Activated CD4-positive, alpha-beta T cell treated with anti-CD3 and anti-CD28 coated beads, Interleukin-2, Interleukin-4, amounts not matched to agents 100 ng/mL and 50 ng/mL, durations not matched to agents 16 hours and 8 hours (primary cell): ENCODE measurements around the gene MRPL39.

Experiments used
- DNase-seq: peaks from one replicate; pipeline ENCODE4 v3.0.0-alpha.2; 2020; ENCODE audit warnings: low spot score

Gene MRPL39

DNA sequence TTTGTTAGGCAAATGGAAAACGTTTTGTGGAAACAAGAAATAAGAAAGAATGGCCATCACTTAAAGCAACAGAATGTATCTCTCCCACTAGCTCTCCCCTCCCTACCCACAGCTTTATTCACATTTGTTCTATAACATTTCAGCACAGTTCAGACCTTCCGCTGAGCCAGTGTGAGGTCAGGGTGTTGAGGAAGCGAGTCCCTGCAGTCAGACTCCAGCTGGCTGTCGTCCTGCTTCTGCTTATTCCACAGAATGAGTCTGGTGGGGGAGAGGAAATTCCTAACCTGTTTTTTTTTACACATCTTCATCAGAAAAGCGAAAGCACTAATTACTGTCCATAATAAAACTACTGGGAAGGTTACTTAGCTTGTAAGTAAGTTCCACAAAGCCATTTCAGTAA, 39.0 kb downstream of the MRPL39 start:
- no peak for DNase-seq

DNA sequence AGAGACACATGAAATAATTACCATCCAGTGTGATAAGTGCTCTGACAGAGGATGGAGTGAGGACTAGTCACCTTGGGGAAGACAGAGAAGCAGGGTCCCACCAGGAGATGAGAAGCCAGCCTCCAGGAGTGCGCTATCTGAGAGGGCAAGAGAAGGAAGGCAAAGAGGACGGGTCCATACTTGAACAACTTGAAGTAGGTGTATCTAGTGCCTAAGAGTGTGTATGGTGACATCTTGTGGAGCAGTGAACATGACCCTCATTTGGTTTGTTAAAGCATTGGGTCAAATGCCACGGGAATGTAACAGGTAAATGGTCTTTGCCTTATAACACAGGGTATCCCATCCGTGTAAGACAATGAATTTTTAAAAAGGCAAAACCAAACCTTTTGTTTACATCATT, 39.8 kb downstream of the MRPL39 start:
- DNase-seq = no peak

DNA sequence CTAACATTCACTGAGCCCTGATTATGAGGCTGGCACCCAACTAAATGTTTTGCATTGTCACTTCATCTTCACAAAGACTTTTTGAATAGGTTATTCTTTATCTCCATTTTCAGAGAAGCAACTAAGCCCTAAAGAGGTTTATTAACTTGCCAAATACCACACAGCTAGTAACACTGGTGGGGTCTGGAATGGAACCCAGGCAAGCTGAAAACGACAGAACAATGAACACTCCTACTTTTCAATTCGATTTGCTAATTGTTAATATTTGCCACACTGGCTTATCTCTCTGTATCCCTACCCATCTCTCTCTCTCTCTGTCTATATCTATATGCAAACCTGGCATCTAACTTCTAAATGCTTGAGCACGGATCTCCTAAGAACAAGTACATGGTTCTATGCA, 40.6 kb downstream of the MRPL39 start:
- no peak for DNase-seq

DNA sequence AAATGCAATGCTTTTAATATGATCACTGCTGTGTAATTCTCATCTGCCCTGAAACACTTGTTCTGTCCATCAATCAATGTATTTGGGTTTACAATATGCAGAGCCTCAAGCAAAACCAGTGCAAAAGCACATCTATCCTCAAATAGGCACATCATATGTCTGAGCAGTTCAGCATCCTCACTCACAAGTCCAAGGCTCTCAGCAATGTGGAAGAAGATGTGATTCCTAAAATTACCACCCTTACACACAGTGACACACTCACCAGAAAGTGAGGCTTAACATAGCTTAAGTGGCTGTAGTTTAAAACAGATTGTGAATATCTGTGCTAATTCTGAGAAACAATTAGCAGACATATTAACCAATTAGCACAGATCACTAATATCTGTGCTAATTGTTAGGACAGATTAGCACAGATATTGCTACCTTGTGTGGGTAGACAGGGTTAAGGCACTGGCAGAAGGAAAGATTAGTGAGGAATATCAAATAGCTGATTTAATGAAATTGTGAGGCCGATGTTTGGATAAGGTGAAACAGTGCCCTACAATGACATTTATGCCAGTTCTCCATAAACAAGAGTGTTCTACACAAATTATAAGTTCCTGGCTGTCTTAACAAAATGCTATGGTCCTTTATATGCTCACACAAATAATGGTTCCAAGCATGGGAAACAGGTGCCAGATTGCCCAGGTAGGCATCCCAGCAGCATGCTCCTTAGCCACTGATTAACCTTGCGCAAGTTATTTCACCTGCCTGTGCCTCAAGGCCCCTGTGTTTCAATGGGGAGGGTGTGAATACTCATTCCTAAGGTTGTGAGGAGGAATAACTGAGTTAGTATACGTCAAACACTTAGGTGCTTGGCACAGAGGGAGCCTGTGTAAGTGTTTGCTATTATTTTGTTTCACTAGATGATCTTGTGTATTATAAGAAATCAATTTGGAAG, 41.7 kb downstream of the MRPL39 start:
- DNase-seq = no peak

- DNase-seq = no peak
Observed at GRCh38 chr21:25564349-25564948, 42.8 kb downstream of the MRPL39 start.

GRCh38 chr21:25563361-25564116, 43.7 kb downstream of the MRPL39 start:
- peak; percentile 76 for DNase-seq

- DNase-seq = no peak
Observed at GRCh38 chr21:25562660-25563059, 44.6 kb downstream of the MRPL39 start.

- peak; percentile 90 for DNase-seq
Observed at GRCh38 chr21:25561668-25562641, 45.3 kb downstream of the MRPL39 start.

DNA sequence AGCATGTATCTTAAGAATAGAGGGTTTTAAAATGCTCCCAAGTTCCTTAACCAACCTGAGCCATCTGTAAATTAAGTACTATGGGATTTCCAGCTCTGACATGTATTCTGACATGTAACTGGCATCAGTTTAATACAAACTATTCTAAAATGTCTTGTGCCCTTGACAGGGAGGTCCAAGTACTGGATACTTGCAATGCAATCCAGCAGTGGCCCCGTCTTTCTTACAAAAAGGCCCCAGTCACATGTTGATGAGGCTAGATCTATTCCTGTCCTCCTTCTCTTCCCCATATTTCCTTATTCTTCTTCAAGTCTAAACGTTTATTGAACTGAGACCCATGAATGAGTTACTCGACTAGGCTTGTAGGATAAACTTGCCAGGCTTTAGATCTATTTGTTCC, 46.4 kb downstream of the MRPL39 start:
- no peak for DNase-seq

DNA sequence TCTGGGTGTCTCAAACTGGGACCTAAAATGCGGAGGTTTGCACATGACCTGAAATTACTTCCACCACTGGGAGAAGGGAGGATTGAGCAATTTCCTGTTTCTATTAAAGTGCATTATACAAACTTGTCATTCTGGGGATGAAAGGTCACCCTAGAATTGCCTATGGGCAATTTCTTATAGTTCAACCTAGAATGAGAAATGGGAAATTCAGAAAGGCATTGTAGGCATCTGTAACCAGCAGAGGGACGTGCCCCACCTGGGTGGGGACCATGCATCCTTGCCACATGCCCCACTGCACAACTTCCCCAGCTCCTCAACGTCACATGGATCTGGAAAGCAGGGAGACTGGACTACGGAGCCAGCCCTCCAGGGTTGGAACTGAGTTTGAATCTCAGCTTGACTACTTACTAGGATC, 47.0 kb downstream of the MRPL39 start:
- DNase-seq = no peak

DNA sequence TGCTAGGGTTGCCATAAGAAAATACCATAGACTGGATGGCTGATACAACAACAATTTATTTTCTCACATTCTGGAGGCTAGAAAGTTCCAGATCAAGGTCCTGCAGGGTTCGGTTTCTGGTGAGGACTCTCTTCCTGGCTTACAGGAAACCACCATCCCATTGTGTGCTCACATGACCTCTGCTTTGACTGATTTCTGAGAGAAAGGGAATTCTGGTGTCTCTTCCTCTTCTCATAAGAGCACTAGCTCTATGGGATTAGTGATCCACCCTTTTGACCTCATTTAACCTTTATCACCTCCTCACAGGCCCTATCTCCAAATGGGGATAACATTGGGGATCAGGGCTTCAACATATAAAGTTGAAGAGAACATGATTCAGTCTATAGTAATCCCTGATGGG, 47.5 kb downstream of the MRPL39 start:
- DNase-seq = no peak

- DNase-seq = no peak
Observed at GRCh38 chr21:25558123-25558522, 49.2 kb downstream of the MRPL39 start.

GRCh38 chr21:25557180-25557579, 50.1 kb downstream of the MRPL39 start:
- no peak for DNase-seq

DNA sequence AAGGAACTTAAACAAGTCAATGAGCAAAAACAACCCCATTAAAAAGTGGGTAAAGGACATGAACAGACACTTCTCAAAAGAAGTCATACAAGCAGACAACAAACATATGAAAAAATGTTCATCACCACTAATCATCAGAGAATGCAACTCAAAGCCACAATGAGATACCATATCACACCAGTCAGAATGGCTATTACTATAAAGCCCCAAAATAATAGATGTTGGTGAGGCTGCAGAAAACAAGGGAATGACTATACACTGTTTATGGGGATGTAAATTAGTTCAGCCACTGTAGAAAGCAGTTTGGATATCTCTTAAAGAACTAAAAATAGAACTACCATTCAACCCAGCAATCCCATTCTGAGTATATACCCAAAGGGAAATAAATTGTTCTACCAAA, 51.2 kb downstream of the MRPL39 start:
- DNase-seq = no peak

- no peak for DNase-seq
Observed at GRCh38 chr21:25555492-25555891, 51.8 kb downstream of the MRPL39 start.

GRCh38 chr21:25552856-25553255, 54.4 kb downstream of the MRPL39 start:
- DNase-seq = no peak

- no peak for DNase-seq
Observed at GRCh38 chr21:25551569-25551968, 55.7 kb downstream of the MRPL39 start.

DNA sequence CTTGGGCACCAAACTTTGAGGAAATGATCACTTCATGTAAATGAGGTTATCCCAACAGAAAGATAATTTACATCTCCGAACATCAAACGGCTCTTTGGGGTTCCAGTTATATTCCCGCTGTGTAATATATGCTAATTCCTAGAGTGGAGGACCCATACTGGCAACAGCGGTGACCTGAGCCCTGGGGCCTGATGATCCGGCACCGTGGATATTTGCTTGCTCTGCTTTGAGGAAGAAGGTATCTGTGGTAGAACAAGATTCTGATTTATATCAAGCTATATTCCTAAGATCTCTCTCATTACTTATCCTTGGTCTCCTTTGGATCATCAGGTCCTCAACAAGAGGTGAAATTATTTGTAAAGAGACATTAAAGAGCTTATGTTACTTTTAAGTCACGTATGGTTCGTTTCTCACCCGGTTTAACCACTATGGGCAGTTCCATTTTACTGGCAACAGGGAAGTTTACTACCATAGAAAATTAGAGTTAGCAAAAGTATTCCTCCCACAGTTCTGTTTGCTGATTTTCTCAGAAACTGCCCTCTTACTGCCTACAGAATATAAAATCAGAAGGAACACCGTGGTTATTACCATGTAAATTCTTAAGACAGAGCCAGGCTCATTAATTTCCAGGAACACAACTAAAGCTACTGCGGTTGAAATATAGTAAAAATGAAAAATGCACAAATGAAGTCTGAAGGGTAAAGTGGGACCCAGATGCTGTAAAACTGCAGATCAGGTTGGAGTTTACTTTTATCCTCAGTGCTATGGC, 56.7 kb downstream of the MRPL39 start:
- DNase-seq = peak; percentile 50

DNA sequence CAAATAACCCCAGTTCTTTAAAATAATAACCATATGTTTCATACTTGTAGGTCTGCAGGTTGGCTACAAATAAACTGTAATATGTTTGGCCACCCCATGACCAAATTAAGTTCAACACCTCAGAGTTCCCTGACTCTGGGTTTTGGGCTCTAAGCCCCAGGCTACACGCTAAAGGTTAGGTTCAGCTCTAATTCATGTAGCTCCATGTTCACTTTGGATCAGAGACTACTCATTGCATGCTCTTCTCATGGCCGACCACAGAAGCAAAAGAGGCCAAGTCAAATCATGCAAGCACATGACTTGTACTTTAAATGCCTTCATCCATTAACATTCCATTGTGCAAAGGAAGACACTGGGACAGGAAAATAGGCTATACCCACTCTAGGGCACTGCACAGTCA, 66.2 kb downstream of the MRPL39 start:
- DNase-seq = no peak

- no peak for DNase-seq
Observed at GRCh38 chr21:25539606-25540005, 67.7 kb downstream of the MRPL39 start.

DNA sequence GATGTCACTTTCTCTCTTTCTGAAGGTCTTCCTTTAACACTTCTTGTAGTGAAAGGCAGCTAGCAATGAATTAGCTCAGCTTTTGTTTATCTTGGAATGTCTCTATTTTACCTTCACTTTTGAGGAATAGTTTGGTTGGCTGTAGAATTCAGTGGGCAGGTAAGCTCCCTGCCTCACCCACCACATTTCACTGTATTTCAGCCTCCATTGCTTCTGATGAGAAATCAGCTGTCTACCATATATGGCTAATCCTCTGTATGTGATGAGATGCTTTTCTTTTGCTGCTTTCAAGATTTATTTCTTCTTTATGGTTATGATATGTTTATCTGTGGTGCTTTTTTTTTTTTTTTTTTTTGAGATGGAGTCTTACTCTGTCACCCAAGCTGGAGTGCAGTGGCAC, 70.1 kb downstream of the MRPL39 start:
- DNase-seq = no peak
